ENCODE data around the gene GFPT2. TPM values are rescaled to one million over a fixed set of nuclear protein-coding genes. Genes with fewer than 3 reads are reported as not detected.

GFPT2 gene
- total RNA-seq: 0.46 and 8.6 TPM in 2 replicates

- DNase-seq (ENCODE audit: low read depth, low spot score): peak; percentile 13
These were observed at the start of gene GFPT2 for GRCh38 chr5:180353048-180353979. TSS of gene GFPT2 (minus strand) at chr5:180353336. CDS start at chr5:180353217, 119 bp downstream.

- no peak for DNase-seq (ENCODE audit: low read depth, low spot score)
These were observed 49.6 kb upstream of the GFPT2 start for GRCh38 chr5:180402716-180403115.

DNA sequence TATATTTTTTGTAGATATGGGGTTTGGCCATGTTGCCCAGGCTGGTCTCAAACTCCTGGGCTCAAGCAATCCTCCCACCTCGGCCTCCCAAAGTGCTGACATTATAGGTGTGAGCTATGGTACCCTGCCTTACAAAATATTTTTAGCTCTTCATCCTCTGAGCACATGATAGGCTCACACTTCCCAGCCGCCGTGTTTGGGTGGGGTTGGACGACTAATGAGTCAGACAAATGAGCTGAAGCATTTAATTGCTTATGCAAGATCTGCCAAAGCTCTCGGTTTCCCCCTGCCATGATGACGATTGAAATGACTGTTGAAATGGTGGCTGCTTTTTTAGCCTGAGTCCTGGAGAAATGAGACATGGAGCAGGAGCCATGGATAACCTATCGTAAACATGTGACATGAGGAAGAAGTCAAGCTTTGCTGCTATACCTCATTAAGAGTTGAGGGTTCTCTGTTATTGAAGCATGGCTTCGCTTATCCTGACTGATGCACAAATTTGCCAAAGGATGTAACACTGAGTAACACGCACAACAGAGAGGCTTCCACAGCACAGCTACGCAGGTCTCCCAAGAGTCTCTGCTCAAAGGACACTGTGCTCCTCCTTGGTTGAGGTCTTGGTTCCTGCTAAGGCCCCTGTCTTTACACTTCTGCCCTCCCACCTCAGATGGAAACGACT lies 48.2 kb upstream of the GFPT2 start:
- no peak for DNase-seq (ENCODE audit: low read depth, low spot score)

DNA sequence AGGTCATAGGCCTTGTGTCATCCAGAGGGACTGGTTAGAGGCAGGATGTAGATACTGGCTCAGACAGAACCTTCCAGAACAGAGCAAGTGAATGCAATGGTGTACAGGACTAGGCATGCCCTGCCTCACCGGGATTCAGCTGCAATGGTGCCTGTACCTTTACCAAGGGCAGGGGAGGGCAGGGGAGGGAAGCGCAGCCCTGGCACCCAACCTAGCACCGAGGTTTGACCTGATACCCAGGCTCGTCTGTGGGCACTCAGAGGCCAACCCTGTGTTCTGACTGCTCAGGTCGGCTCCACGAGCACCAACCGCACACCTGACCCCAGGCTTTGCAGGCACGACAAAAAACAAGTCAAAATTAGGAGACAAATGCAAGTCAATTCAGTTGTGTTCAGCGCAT lies 47.3 kb upstream of the GFPT2 start:
- DNase-seq (ENCODE audit: low read depth, low spot score): no peak

DNA sequence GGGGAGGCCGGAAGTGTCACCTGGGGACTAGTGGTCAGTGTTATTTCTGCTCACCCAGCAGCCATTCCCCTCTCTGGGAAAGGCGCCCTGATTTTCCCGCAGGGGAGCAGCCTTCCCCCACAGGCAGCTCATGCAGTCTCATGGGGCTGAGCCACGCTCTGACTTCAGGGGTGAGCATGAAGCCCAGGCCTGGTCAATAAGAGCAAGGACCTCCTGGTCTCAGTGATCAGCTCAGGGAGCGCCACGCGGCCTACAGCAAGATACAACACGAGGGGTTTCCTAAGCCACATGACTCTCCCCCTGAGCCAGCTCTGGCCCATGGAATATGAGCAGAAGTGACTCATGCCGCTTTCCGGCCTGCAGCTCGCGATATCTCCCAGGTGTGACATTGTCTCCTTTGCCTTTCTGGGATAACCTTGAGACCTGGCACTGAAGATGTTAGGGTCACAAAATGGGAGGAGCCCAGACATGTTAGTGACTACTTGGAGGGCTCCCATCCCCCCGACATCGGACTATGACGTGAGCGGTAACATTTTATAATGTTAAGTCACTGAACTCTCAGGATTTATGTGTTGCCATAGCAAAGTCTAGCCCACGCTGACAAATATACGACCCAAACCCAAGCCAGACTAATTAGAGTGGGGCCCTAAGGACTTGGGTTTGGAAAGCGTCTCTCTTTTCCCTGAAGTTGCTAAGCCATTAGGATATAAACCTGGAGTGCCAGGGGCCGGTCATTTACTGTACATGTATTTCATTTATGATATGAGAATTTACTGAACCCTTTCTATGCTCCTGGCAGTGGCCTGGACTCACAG lies 46.5 kb upstream of the GFPT2 start:
- no peak for DNase-seq (ENCODE audit: low read depth, low spot score)

DNA sequence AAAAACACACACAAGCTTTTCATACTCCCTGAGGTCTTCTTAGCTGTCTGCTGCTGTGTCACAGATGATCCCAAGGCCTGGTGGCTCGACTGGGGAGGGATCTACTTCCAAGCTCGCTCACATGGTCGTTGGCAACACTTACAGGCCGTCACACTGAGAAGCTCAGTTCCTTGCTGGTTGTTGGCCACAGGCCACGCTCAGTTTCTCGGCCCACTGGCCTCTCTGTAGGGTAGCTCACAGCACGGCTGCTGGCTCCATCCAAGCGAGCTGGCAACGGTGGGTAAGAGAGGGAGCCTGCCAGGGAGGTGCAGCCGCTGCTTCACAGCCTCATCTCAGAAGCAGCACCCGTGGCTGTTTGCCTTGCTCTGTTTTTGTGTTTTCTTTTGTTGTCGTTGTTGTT lies 43.8 kb upstream of the GFPT2 start:
- DNase-seq (ENCODE audit: low read depth, low spot score): no peak

- DNase-seq (ENCODE audit: low read depth, low spot score): no peak
These were observed 42.6 kb upstream of the GFPT2 start for GRCh38 chr5:180395540-180396274.

DNA sequence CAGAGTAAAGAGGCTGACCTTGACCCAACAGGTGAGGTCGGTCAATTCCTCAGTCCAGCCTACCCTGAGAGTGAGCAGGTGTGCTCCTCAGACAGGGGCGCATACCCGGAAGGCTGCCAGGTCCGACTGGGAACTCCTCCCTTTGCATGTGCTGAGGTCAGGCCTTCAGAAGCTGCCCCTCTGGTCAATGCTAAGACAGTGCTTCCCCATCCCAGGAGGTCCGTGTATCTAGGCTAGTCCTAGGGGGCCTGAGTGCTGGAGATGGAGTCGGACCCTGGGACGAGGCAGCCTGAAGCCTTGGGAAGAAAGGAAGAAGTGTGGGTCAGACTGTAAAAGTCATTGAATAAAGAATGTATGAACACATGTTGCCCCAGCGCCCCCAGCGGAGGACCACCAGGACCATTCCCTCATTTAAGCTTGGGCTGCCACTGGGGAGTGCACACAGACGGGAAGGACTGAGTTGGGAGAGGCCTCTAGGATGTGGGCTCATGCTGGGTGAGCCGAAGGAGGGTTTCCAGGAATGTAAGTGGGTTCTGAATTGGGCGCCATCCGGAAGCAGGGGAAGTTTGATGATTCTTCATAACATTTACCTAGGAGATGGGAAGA lies 41.0 kb upstream of the GFPT2 start:
- no peak for DNase-seq (ENCODE audit: low read depth, low spot score)

- no peak for DNase-seq (ENCODE audit: low read depth, low spot score)
These were observed 38.1 kb upstream of the GFPT2 start for GRCh38 chr5:180391276-180391675.

- no peak for DNase-seq (ENCODE audit: low read depth, low spot score)
These were observed 37.5 kb upstream of the GFPT2 start for GRCh38 chr5:180390441-180391190.

- DNase-seq (ENCODE audit: low read depth, low spot score): no peak
These were observed 36.3 kb upstream of the GFPT2 start for GRCh38 chr5:180389252-180390101.

- no peak for DNase-seq (ENCODE audit: low read depth, low spot score)
These were observed 34.7 kb upstream of the GFPT2 start for GRCh38 chr5:180387798-180388197.

DNA sequence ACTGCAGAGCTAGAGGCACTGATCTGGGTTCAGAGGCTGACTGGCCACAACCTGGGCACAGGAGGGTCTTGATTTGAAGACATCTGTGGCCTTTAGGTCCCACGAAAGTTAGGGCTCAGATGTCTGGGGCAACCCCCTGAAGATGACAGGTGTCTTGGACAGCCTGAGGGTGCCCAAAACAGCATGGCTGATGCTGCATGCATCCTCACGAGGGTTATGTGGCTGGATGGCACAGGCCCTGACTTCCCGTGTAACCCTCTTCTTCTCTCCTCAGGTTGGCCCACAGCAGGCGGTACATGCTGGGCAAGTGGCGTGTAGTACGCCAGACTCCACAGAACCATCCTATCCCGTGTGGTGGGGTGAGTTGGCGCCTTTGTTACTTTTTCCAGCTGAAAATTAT lies 29.8 kb upstream of the GFPT2 start:
- no peak for DNase-seq (ENCODE audit: low read depth, low spot score)

DNA sequence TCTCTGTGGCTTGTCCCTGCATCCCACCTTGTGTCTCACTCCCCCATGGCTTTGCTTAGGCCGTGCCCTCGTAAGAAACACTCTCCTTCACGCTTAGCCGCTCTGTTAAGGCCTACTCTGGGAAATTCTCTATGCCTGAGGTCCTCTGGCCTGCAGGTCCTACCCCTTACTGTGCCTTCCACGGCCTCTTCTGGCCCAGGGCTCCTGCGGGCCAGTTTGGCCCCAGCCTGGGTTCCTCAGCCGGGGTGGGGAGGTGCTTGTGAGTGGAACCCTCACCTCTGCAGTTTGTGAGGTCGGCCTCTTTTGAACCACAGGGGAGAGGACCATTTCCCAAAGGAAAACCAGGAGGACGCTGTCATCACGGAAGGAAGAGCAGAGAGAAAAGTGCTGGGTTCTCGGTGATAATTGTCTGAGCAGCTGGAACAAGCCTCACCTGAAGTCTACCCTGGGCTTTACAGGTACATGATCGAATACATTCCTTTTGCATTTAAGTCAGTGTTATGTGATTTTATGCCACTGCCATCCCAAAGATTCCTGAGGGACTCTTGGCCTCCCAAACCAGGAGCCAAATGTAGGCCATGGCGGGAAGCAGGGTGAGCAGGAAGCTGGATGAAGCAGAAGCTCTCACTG lies 28.8 kb upstream of the GFPT2 start:
- DNase-seq (ENCODE audit: low read depth, low spot score): no peak

GRCh38 chr5:180381428-180381827 lies 28.3 kb upstream of the GFPT2 start:
- DNase-seq (ENCODE audit: low read depth, low spot score): no peak

- no peak for DNase-seq (ENCODE audit: low read depth, low spot score)
These were observed 27.7 kb upstream of the GFPT2 start for GRCh38 chr5:180380856-180381255.

- DNase-seq (ENCODE audit: low read depth, low spot score): no peak
These were observed 27.3 kb upstream of the GFPT2 start for GRCh38 chr5:180380441-180380840.

DNA sequence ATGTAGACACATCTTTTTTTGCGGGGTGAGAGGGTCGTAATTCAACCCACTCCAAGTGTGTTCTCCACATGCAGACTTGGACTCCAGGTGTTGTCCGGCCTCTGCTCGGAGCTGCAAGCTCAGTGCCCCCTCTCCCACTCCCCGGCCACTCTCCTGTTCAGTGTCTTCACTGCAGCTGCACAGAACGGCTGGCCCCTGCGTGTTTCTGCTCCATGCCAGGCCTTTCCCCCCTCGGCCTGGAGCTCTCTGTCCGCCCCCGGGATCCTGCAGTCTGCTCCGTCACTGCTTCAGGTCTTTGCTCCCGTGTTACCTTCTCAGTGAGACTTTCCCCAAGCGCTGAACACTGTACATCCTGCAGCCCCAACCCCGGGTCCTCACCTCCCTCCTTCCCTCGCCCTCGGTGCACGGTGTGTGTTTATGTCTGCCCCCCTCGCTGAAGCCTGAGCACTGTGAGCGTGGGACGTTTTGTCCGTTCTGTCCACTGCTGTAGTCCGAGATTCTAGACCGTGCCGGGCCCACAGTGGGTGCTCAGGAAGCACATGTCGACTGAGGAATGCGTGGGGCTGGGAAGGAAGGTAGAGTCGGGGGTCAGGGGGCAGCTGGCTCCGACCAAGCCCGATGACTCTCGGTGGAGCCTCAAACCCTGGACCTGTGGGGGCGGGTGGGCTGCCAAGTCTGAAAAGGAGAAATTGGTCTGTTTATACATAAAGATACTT lies 26.4 kb upstream of the GFPT2 start:
- no peak for DNase-seq (ENCODE audit: low read depth, low spot score)

All from pulmonary artery endothelial cell (primary cell).